EH (cell line): ENCODE data around the gene SEL1L2.

Experiments
- DNase-seq: peaks from one replicate; pipeline ENCODE4 v3.0.0-alpha.2; 2015; ENCODE audit warnings: low read depth

SEL1L2 gene

GRCh38 chr20:13930281-13930680, 60.1 kb downstream of the SEL1L2 start:
- DNase-seq, result peak; percentile 75

- no peak for DNase-seq
Measured at GRCh38 chr20:13929836-13930235, 60.6 kb downstream of the SEL1L2 start.

- no peak for DNase-seq
Measured at GRCh38 chr20:13928901-13929300, 61.5 kb downstream of the SEL1L2 start.

- peak; percentile 42 for DNase-seq
Measured at GRCh38 chr20:13927171-13927570, 63.2 kb downstream of the SEL1L2 start.

- DNase-seq, result peak; percentile 46
Measured at GRCh38 chr20:13922241-13922640, 68.2 kb downstream of the SEL1L2 start.

- DNase-seq, result no peak
Measured at GRCh38 chr20:13915284-13915683, 75.1 kb downstream of the SEL1L2 start.

- DNase-seq, result no peak
Measured at GRCh38 chr20:13913572-13913971, 76.8 kb downstream of the SEL1L2 start.

GRCh38 chr20:13913131-13913530, 77.3 kb downstream of the SEL1L2 start:
- no peak for DNase-seq

- no peak for DNase-seq
Measured at GRCh38 chr20:13910492-13910891, 79.9 kb downstream of the SEL1L2 start.

GRCh38 chr20:13909067-13909466, 81.3 kb downstream of the SEL1L2 start:
- no peak for DNase-seq

- no peak for DNase-seq
Measured at GRCh38 chr20:13904766-13905165, 85.6 kb downstream of the SEL1L2 start.

GRCh38 chr20:13900496-13900895, 89.9 kb downstream of the SEL1L2 start:
- no peak for DNase-seq

GRCh38 chr20:13898012-13898612, 92.3 kb downstream of the SEL1L2 start:
- DNase-seq, result no peak

GRCh38 chr20:13891575-13891974, 98.8 kb downstream of the SEL1L2 start:
- DNase-seq, result no peak

GRCh38 chr20:13884803-13885202, 105.6 kb downstream of the SEL1L2 start:
- DNase-seq, result no peak

GRCh38 chr20:13883425-13883824, 107.0 kb downstream of the SEL1L2 start:
- no peak for DNase-seq

GRCh38 chr20:13878566-13878965, 111.8 kb downstream of the SEL1L2 start:
- no peak for DNase-seq

GRCh38 chr20:13877793-13878192, 112.6 kb downstream of the SEL1L2 start:
- DNase-seq, result peak; percentile 37

- DNase-seq, result peak; percentile 43
Measured at GRCh38 chr20:13875265-13875811, 115.1 kb downstream of the SEL1L2 start.

- no peak for DNase-seq
Measured at GRCh38 chr20:13874394-13875157, 115.8 kb downstream of the SEL1L2 start.

- DNase-seq, result no peak
Measured at GRCh38 chr20:13873831-13874230, 116.6 kb downstream of the SEL1L2 start.

GRCh38 chr20:13870170-13870748, 120.2 kb downstream of the SEL1L2 start:
- no peak for DNase-seq

- DNase-seq, result peak; percentile 95
Measured at GRCh38 chr20:13868331-13868730, 122.1 kb downstream of the SEL1L2 start.
